H1 (cell line): Measurements from ENCODE around the gene SLC25A4. TPM values are rescaled to one million over a fixed set of nuclear protein-coding genes. Genes with fewer than 3 reads are reported as not detected.

Experiments
- CTCF ChIA-PET: fragments of 300-600 bp; sonication (Branson Sonifier 250); formaldehyde crosslinking; loops from one replicate; lab custom pipeline; 2021; ENCODE audit not compliant: partially characterized antibody; lab: Charles Lee
- POLR2A ChIA-PET: fragments of 300-600 bp; sonication (Branson Sonifier 250); formaldehyde crosslinking; loops from one replicate; lab custom pipeline; 2021; ENCODE audit warnings: inconsistent platforms; ENCODE audit not compliant: partially characterized antibody; lab: Charles Lee
- DNase-seq, 2 experiments: peaks; one replicate each; pipeline versions ENCODE4 v3.0.0 to v3.0.0-alpha.2; 2010 to 2022; ENCODE audit warnings: low spot score in 2 of 2, low read depth in 1 of 2, mixed read lengths in 1 of 2
- FAIRE-seq: peaks from 2 replicates; lab custom pipeline; 2011; peaks lifted over from hg19 to GRCh38; lab: Jason Lieb, UNC
- H2AFZ ChIP-seq: 2 replicates; pipeline ENCODE4 v1.8.1; 2012; ENCODE audit warnings: low read length, inconsistent platforms
- H2AK5ac ChIP-seq: 2 replicates; pipeline ENCODE4 v1.6.1; 2013; ENCODE audit warnings: low read depth, low read length
- H2BK120ac ChIP-seq: replicated peaks from 2 replicates; pipeline ENCODE3; 2013; ENCODE audit warnings: low read depth, low read length, inconsistent platforms
- H2BK12ac ChIP-seq: 2 replicates; pipeline ENCODE4 v1.6.1; 2013; ENCODE audit warnings: low read depth, low read length
- H2BK15ac ChIP-seq: 2 replicates; pipeline ENCODE4 v1.6.1; 2013; ENCODE audit warnings: low read length
- H2BK20ac ChIP-seq: 2 replicates; pipeline ENCODE4 v1.6.1; 2013; ENCODE audit warnings: low read length
- H2BK5ac ChIP-seq: 2 replicates; pipeline ENCODE4 v1.6.1; 2013; ENCODE audit warnings: low read depth, low read length
- H3K14ac ChIP-seq: 2 replicates; pipeline ENCODE4 v1.6.1; 2013; ENCODE audit warnings: inconsistent platforms; ENCODE audit not compliant: insufficient read length
- H3K18ac ChIP-seq: 2 replicates; pipeline ENCODE4 v1.6.1; 2013; ENCODE audit warnings: low read length; ENCODE audit errors: extremely low read depth
- H3K23ac ChIP-seq: 2 replicates; pipeline ENCODE4 v1.6.1; 2013; ENCODE audit warnings: inconsistent platforms; ENCODE audit not compliant: insufficient read length
- H3K23me2 ChIP-seq: 2 replicates; pipeline ENCODE4 v1.6.1; 2013; ENCODE audit warnings: low read depth, low read length
- H3K27ac ChIP-seq: 2 replicates; pipeline ENCODE4 v1.6.1; 2011; ENCODE audit warnings: low read depth, low read length, inconsistent platforms
- H3K27me3 ChIP-seq, 4 experiments: replicated peaks in 1 of 4; 1 replicate in 1 of 4; 2 replicates in 3 of 4; pipeline versions ENCODE4 v1.6.1 to v1.8.1; 2011 to 2013; ENCODE audit warnings: low read length in 3 of 4, mild to moderate bottlenecking in 3 of 4, inconsistent platforms in 2 of 4, mixed read lengths in 2 of 4, moderate library complexity in 1 of 4; ENCODE audit not compliant: control insufficient read depth in 3 of 4, insufficient read depth in 3 of 4; ENCODE audit errors: extremely low read depth in 1 of 4
- H3K36me3 ChIP-seq, 4 experiments: 2 replicates each; pipeline versions ENCODE4 v1.6.1 to v1.8.1; 2011 to 2013; ENCODE audit warnings: mild to moderate bottlenecking in 4 of 4, low read length in 3 of 4, moderate library complexity in 2 of 4, control low read depth in 1 of 4, inconsistent platforms in 1 of 4; ENCODE audit not compliant: insufficient read depth in 4 of 4, control insufficient read depth in 2 of 4
- H3K4ac ChIP-seq: replicated peaks from 2 replicates; pipeline ENCODE3; 2013; ENCODE audit warnings: low read length, low read depth, mixed read lengths, inconsistent platforms; ENCODE audit not compliant: insufficient read length
- H3K4me1 ChIP-seq, 4 experiments: replicated peaks in 1 of 4; 1 replicate in 1 of 4; 2 replicates in 3 of 4; pipeline versions ENCODE4 v1.6.1 to v1.8.1; 2011 to 2013; ENCODE audit warnings: low read length in 3 of 4, inconsistent platforms in 2 of 4, mixed read lengths in 1 of 4; ENCODE audit not compliant: insufficient read depth in 4 of 4, control insufficient read depth in 3 of 4
- H3K4me2 ChIP-seq, 2 experiments: 2 replicates each; pipeline versions ENCODE4 v1.6.1 to v1.8.1; 2011 to 2013; ENCODE audit warnings: low read depth in 2 of 2, low read length in 2 of 2, control low read depth in 1 of 2, inconsistent platforms in 1 of 2, mild to moderate bottlenecking in 1 of 2; ENCODE audit not compliant: insufficient read depth in 1 of 2
- H3K4me3 ChIP-seq, 4 experiments: fragments of 200-600, 300-600 bp in 1 of 4; sonication (generic), shearing (Covaris generic), sonication (Bioruptor Twin) in 1 of 4; 2 replicates each; pipeline versions ENCODE4 v1.5.1 to v1.8.1; 2011 to 2016; ENCODE audit warnings: low read length in 4 of 4, low read depth in 3 of 4, control low read depth in 2 of 4, inconsistent platforms in 2 of 4, mild to moderate bottlenecking in 2 of 4, mixed read lengths in 1 of 4, moderate library complexity in 1 of 4; ENCODE audit not compliant: insufficient read depth in 2 of 4; ENCODE audit errors: extremely low read depth in 1 of 4
- H3K56ac ChIP-seq: replicated peaks from 2 replicates; pipeline ENCODE3; 2013; ENCODE audit warnings: low read depth, mild to moderate bottlenecking, mixed read lengths, low read length, inconsistent platforms; ENCODE audit not compliant: insufficient read length
- H3K79me1 ChIP-seq: 2 replicates; pipeline ENCODE4 v1.6.1; 2013; ENCODE audit warnings: low read depth, low read length, control low read depth
- H3K79me2 ChIP-seq, 2 experiments: 2 replicates each; pipeline versions ENCODE4 v1.6.1 to v1.8.1; 2012 to 2013; ENCODE audit warnings: low read length in 2 of 2, mild to moderate bottlenecking in 2 of 2, inconsistent platforms in 1 of 2; ENCODE audit not compliant: insufficient read depth in 2 of 2, control insufficient read depth in 1 of 2
- H3K9ac ChIP-seq, 4 experiments: replicated peaks in 1 of 4; 1 replicate in 1 of 4; 2 replicates in 3 of 4; pipeline versions ENCODE4 v1.6.1 to v1.8.1; 2011 to 2013; ENCODE audit warnings: low read depth in 3 of 4, low read length in 3 of 4, control low read depth in 2 of 4, mild to moderate bottlenecking in 2 of 4, moderate library complexity in 2 of 4, inconsistent platforms in 1 of 4; ENCODE audit errors: extremely low read depth in 1 of 4
- H3K9me3 ChIP-seq, 2 experiments: 2 replicates each; pipeline versions ENCODE4 v1.6.1 to v1.8.1; 2012 to 2013; ENCODE audit warnings: mild to moderate bottlenecking in 2 of 2, moderate library complexity in 2 of 2, control low read depth in 1 of 2, inconsistent platforms in 1 of 2, low read depth in 1 of 2, low read length in 1 of 2, mixed read lengths in 1 of 2; ENCODE audit not compliant: insufficient read depth in 2 of 2
- H4K20me1 ChIP-seq, 2 experiments: replicated peaks in 1 of 2; 2 replicates each; pipeline versions ENCODE3 to v1.8.1; 2011 to 2013; ENCODE audit warnings: inconsistent platforms in 2 of 2, low read length in 2 of 2, mild to moderate bottlenecking in 1 of 2; ENCODE audit not compliant: insufficient read depth in 2 of 2, control insufficient read depth in 1 of 2
- H4K5ac ChIP-seq: 2 replicates; pipeline ENCODE4 v1.6.1; 2013; ENCODE audit warnings: low read length, low read depth, mixed read lengths, inconsistent platforms; ENCODE audit not compliant: insufficient read length
- H4K8ac ChIP-seq: 2 replicates; pipeline ENCODE4 v1.8.0; 2013; ENCODE audit warnings: mild to moderate bottlenecking, moderate library complexity, low read length, inconsistent platforms; ENCODE audit not compliant: insufficient read depth; ENCODE audit errors: extremely low read depth
- H4K91ac ChIP-seq: replicated peaks from 2 replicates; pipeline ENCODE3; 2013; ENCODE audit warnings: low read length, mixed read lengths, inconsistent platforms; ENCODE audit not compliant: insufficient read length
- ASH2L ChIP-seq: fragments of 200-600, 300-600 bp; sonication (generic); IDR thresholded peaks from one replicate; pipeline ENCODE4 v1.7.1; 2017; ENCODE audit warnings: low read length
- ATF3 ChIP-seq: IDR thresholded peaks from 2 replicates; pipeline ENCODE4 v1.6.1; 2011; ENCODE audit warnings: low read depth, mild to moderate bottlenecking, low read length; ENCODE audit not compliant: insufficient read depth
- CREB1 ChIP-seq: IDR thresholded peaks from 2 replicates; pipeline ENCODE4 v1.6.1; 2012; ENCODE audit warnings: inconsistent platforms
- EGR1 ChIP-seq: IDR thresholded peaks from 2 replicates; pipeline ENCODE4 v1.6.1; 2011; ENCODE audit warnings: low read depth, low read length, borderline replicate concordance
- JUN ChIP-seq: IDR thresholded peaks from 2 replicates; pipeline ENCODE4 v1.6.1; 2011; ENCODE audit warnings: low read depth, mild to moderate bottlenecking, improper control_type of control experiment, low read length
- MAX ChIP-seq: IDR thresholded peaks from 2 replicates; pipeline ENCODE4 v1.6.1; 2012; ENCODE audit warnings: inconsistent platforms
- POU5F1 ChIP-seq: IDR thresholded peaks from 2 replicates; pipeline ENCODE4 v1.6.1; 2011; ENCODE audit warnings: low read depth, mild to moderate bottlenecking, low read length, moderate library complexity
- SP2 ChIP-seq: IDR thresholded peaks from 2 replicates; pipeline ENCODE4 v1.6.1; 2012; ENCODE audit warnings: mild to moderate bottlenecking, low read length, inconsistent platforms
- TBP ChIP-seq: IDR thresholded peaks from 2 replicates; pipeline ENCODE4 v1.6.1; 2011; ENCODE audit warnings: low read depth, low read length, improper control_type of control experiment
- WGBS, 2 experiments: shearing (Covaris generic) in 1 of 2; methylation state at CpG; one replicate each; pipeline versions ENCODE4 v1.1.6 to v1.1.7; 2013 to 2015; ENCODE audit warnings: low lambda C conversion rate in 2 of 2, mixed read lengths in 2 of 2, inconsistent platforms in 1 of 2, low coverage in 1 of 2, missing lambda C conversion rate in 1 of 2; ENCODE audit not compliant: insufficient replicate concordance in 2 of 2, insufficient coverage in 1 of 2, insufficient read length in 1 of 2; ENCODE audit errors: extremely low coverage in 1 of 2, missing lambda C conversion rate in 1 of 2; 5-methylcytosine and 5-hydroxymethylcytosine counted together
- polyA plus RNA-seq, 7 experiments: library from polyadenylated mRNA; depleted of rRNA in 3 of 7; stranded (reverse) in 5 of 7; unstranded in 2 of 7; fragments of >200 nt in 5 of 7; fragments of 200-250 nt in 2 of 7; gene quantifications; 1 replicate in 5 of 7; 2 replicates in 1 of 7; 4 replicates in 1 of 7; pipeline versions ENCODE4 v1.2.1 to v1.2.3, GENCODE V29; 2011 to 2013; ENCODE audit warnings: missing spikeins in 2 of 7, mixed read lengths in 2 of 7
- total RNA-seq: library from RNA; stranded (reverse); fragmentation: NEBNext Ultra II Directional; extraction: Animal tissue kit (Norgen Biotek cat#: 25700); gene quantifications from 2 replicates; pipeline ENCODE4 v1.2.1, GENCODE V29; 2021

The SLC25A4 gene
- total and polyA plus RNA-seq, 2 of the 8 experiments (the other 6 are each of a cell fraction or from before 2014, with no cell fraction given): 41.3 to 42.0 TPM

- Histone ChIP-seq H3K23ac (no peak overlapping the region), H3K79me2 (peaks cover 0 to 16% of the 10 kb centered on the region in 2 experiments; a peak in 3 of 4 replicates), H2AFZ (no peak overlapping the region), H3K9ac (no peak overlapping the region), H3K9me3 (no peaks in the 10 kb centered on the region), H3K27me3 (no peaks in the 10 kb centered on the region; a peak in 1 of 7 replicates), H3K4me2 (no peak overlapping the region; a peak in 1 of 4 replicates), H3K27ac (no peak overlapping the region), H3K4me1 (peaks cover 0 to 9% (median 6%) of the 10 kb centered on the region in 4 experiments; a peak in 5 of 7 replicates), H2BK12ac (no peak overlapping the region), H4K5ac (no peak overlapping the region), H3K14ac (no peak overlapping the region), H2BK20ac (no peak overlapping the region), H4K91ac (no peak overlapping the region), H3K4ac (no peak overlapping the region), H3K4me3 (no peak overlapping the region), H2BK5ac (no peak overlapping the region), H3K56ac (no peak overlapping the region), H3K36me3 (peaks cover 0 to 21% (median 3%) of the 10 kb centered on the region in 4 experiments; a peak in 2 of 8 replicates), H4K8ac (no peak overlapping the region), H2AK5ac (no peak overlapping the region), H2BK120ac (no peak overlapping the region), H3K23me2 (peaks cover 13% of the 10 kb centered on the region; the same call in 1 of the 2 replicates), H3K79me1 (peaks cover 2% of the 10 kb centered on the region; the same call in 1 of the 2 replicates), H4K20me1 (peaks cover 7 to 9% of the 10 kb centered on the region in 2 experiments), H2BK15ac (no peak overlapping the region), H3K18ac (no peak overlapping the region)
- DNase-seq (no peak), FAIRE-seq (no peak)
- ChIA-PET POLR2A (interaction anchor here (1.5 to 2.4 kb wide), 4 partner anchors 13 to 332 kb away, joined by 3 to 13 read pairs (median 6); no protein-coding TSS in a partner anchor), CTCF (interaction anchor here (0.8 to 11.4 kb wide), 10 partner anchors 8 to 242 kb away, joined by 3 to 167 read pairs (median 6); no protein-coding TSS in a partner anchor)
- 92% methylated on average over 6 of the region's 6 CpGs; no CpG with 5 or more reads in 1 of the 2 experiments for WGBS, 2 experiments
- TF ChIP-seq TBP: no peak
- TF ChIP-seq ATF3: no peak
- TF ChIP-seq MAX: no peak
- no peak for TF ChIP-seq SP2
- TF ChIP-seq JUN: no peak
- no peak for TF ChIP-seq ASH2L
- TF ChIP-seq EGR1: no peak
- TF ChIP-seq POU5F1: no peak
- TF ChIP-seq CREB1: no peak
Measured at GRCh38 chr4:185141777-185142176, 1.3 kb upstream of the SLC25A4 start.
